ENCODE results near the gene IFITM2. TPM values are rescaled to one million over a fixed set of nuclear protein-coding genes. Genes with fewer than 3 reads are reported as not detected.

IFITM2 gene
- total RNA-seq, 1 donor from 2014 or later, result 780 TPM

- H3K36me3 ChIP-seq, result no peaks in the 10 kb centered on the region
- H3K27ac ChIP-seq, result no peak overlapping the region
- H3K27me3 ChIP-seq, result no peaks in the 10 kb centered on the region
- H3K9me3 ChIP-seq, result no peaks in the 10 kb centered on the region
- intact Hi-C loops (cut with DNase I), result no loop called here
- peaks cover 26% of the 10 kb centered on the region for H3K4me1 ChIP-seq
- TF ChIP-seq CTCF (IDR thresholded peaks at IDR 0.05), result no peak
- no peak for TF ChIP-seq POLR2AphosphoS5 (IDR thresholded peaks at IDR 0.05; ENCODE audit: insufficient read depth in 1 of 2, low read depth in 1 of 2)
- no peak for TF ChIP-seq POLR2A (IDR thresholded peaks at IDR 0.05)
- DNase-seq (ENCODE audit: extremely low spot score in 2 of 2), result no peak
- no peak overlapping the region for H3K4me3 ChIP-seq
These were observed 14.3 kb upstream of the IFITM2 start for GRCh38 chr11:293271-293851.

GRCh38 chr11:293852-294661 lies 13.6 kb upstream of the IFITM2 start:
- Histone ChIP-seq H3K36me3 (no peaks in the 10 kb centered on the region), H3K27ac (no peak overlapping the region), H3K27me3 (no peaks in the 10 kb centered on the region), H3K4me1 (peaks cover 29% of the 10 kb centered on the region), H3K4me3 (no peak overlapping the region), H3K9me3 (no peaks in the 10 kb centered on the region)
- DNase-seq (ENCODE audit: extremely low spot score in 2 of 2), result no peak
- intact Hi-C loops (cut with DNase I), result no loop called here
- no peak for TF ChIP-seq POLR2A (IDR thresholded peaks at IDR 0.05)
- TF ChIP-seq POLR2AphosphoS5 (IDR thresholded peaks at IDR 0.05; ENCODE audit: insufficient read depth in 1 of 2, low read depth in 1 of 2), result no peak
- no peak for TF ChIP-seq CTCF (IDR thresholded peaks at IDR 0.05)

GRCh38 chr11:294780-295179 lies 12.8 kb upstream of the IFITM2 start:
- TF ChIP-seq CTCF (IDR thresholded peaks at IDR 0.05) (no peak), POLR2A (IDR thresholded peaks at IDR 0.05) (no peak), POLR2AphosphoS5 (IDR thresholded peaks at IDR 0.05; ENCODE audit: insufficient read depth in 1 of 2, low read depth in 1 of 2) (no peak)
- no peak for DNase-seq (ENCODE audit: extremely low spot score in 2 of 2)
- intact Hi-C loops (cut with DNase I), result no loop called here
- H3K36me3 ChIP-seq, result no peaks in the 10 kb centered on the region
- H3K9me3 ChIP-seq, result no peaks in the 10 kb centered on the region
- H3K27me3 ChIP-seq, result peaks cover 7% of the 10 kb centered on the region
- H3K4me3 ChIP-seq, result no peak overlapping the region
- peaks cover 26% of the 10 kb centered on the region for H3K4me1 ChIP-seq
- no peak overlapping the region for H3K27ac ChIP-seq

GRCh38 chr11:295351-296170 lies 12.1 kb upstream of the IFITM2 start:
- no peaks in the 10 kb centered on the region for H3K9me3 ChIP-seq
- H3K4me1 ChIP-seq, result peaks cover 31% of the 10 kb centered on the region
- DNase-seq (ENCODE audit: extremely low spot score in 2 of 2), result no peak
- intact Hi-C loops (cut with DNase I), result no loop called here
- no peak overlapping the region for H3K4me3 ChIP-seq
- TF ChIP-seq POLR2AphosphoS5 (IDR thresholded peaks at IDR 0.05; ENCODE audit: insufficient read depth in 1 of 2, low read depth in 1 of 2) (no peak), POLR2A (IDR thresholded peaks at IDR 0.05) (no peak), CTCF (IDR thresholded peaks at IDR 0.05) (no peak)
- no peak overlapping the region for H3K27ac ChIP-seq
- H3K36me3 ChIP-seq, result no peaks in the 10 kb centered on the region
- H3K27me3 ChIP-seq, result peaks cover 8% of the 10 kb centered on the region
